Natural killer cell (primary cell): ENCODE data around the gene MMP10. TPM values are rescaled to one million over a fixed set of nuclear protein-coding genes. Genes with fewer than 3 reads are reported as not detected.

Experiments used
- ATAC-seq, 3 donors: fragments of 150-1000 bp in 2 of 3; fragments of 200-7000 bp in 1 of 3; cut with Tn5 transposase; 1 replicate in 1 of 3; 2 replicates in 2 of 3; pipeline ENCODE4 v1.10.0; 2021; ENCODE audit warnings: mild to moderate bottlenecking in 2 of 3, moderate library complexity in 2 of 3
- DNase-seq, 2 donors: peaks; one replicate each; pipeline versions ENCODE4 v3.0.0 to v3.0.0-alpha.2; 2013 to 2021; ENCODE audit warnings: mixed read lengths in 1 of 2
- H3K27ac ChIP-seq: one replicate; pipeline ENCODE4 v1.5.1; 2013; ENCODE audit warnings: mild to moderate bottlenecking, low read length
- H3K27me3 ChIP-seq: one replicate; pipeline ENCODE4 v1.6.1; 2013; ENCODE audit warnings: low read length; ENCODE audit not compliant: control insufficient read depth, insufficient read depth
- H3K36me3 ChIP-seq: one replicate; pipeline ENCODE4 v1.6.1; 2013; ENCODE audit warnings: low read length; ENCODE audit not compliant: control insufficient read depth, insufficient read depth
- H3K4me1 ChIP-seq: one replicate; pipeline ENCODE4 v1.6.1; 2013; ENCODE audit warnings: low read length; ENCODE audit not compliant: control insufficient read depth, insufficient read depth
- H3K4me3 ChIP-seq: one replicate; pipeline ENCODE4 v1.5.1; 2013; ENCODE audit warnings: low read length
- H3K9me3 ChIP-seq: one replicate; pipeline ENCODE4 v1.6.1; 2013; ENCODE audit warnings: low read length; ENCODE audit not compliant: control insufficient read depth, insufficient read depth
- H3K27ac Mint-ChIP-seq, 2 donors: one replicate each; pipeline ENCODE4 v1.8.0; 2022; ENCODE audit warnings: mild to moderate bottlenecking in 2 of 2, mixed read lengths in 2 of 2, moderate library complexity in 1 of 2
- H3K27me3 Mint-ChIP-seq, 2 donors: one replicate each; pipeline ENCODE4 v1.8.0; 2022; ENCODE audit warnings: low read depth in 2 of 2, mixed read lengths in 2 of 2
- H3K36me3 Mint-ChIP-seq: one replicate; pipeline ENCODE4 v1.8.0; 2022; ENCODE audit warnings: mixed read lengths
- H3K4me1 Mint-ChIP-seq, 2 donors: one replicate each; pipeline ENCODE4 v1.8.0; 2022; ENCODE audit warnings: mixed read lengths in 2 of 2
- H3K4me3 Mint-ChIP-seq: one replicate; pipeline ENCODE4 v1.8.0; 2022; ENCODE audit warnings: mild to moderate bottlenecking, moderate library complexity, mixed read lengths
- H3K9me3 Mint-ChIP-seq, 2 donors: one replicate each; pipeline ENCODE4 v1.8.0; 2022; ENCODE audit warnings: mixed read lengths in 2 of 2
- WGBS: methylation state at CpG from one replicate; pipeline ENCODE4 v1.1.7; 2013; ENCODE audit warnings: missing lambda C conversion rate; ENCODE audit not compliant: insufficient coverage; 5-methylcytosine and 5-hydroxymethylcytosine counted together
- intact Hi-C: fragments of 100-400 bp; cut with micrococcal nuclease; formaldehyde crosslinking; loops from one replicate; pipeline ENCODE4 v1.14.2; 2022
- total RNA-seq, 4 donors: library from RNA; stranded (reverse); fragments of 120-200 nt in 1 of 4; gene quantifications; one replicate each; pipeline versions ENCODE4 v1.2.3 to v1.2.4, GENCODE V29; 2013 to 2022
- TF ChIP-seq, protein P1 (sequence below): fragments of 200-600 bp; IDR thresholded peaks from one replicate; pipeline ENCODE4 v1.8.0; 2022; ENCODE audit warnings: antibody characterized with exemption

Gene MMP10
- total RNA-seq, 3 donors from 2014 or later (not counting 1 experiment from before 2014, with no cell fraction given): not detected

DNA sequence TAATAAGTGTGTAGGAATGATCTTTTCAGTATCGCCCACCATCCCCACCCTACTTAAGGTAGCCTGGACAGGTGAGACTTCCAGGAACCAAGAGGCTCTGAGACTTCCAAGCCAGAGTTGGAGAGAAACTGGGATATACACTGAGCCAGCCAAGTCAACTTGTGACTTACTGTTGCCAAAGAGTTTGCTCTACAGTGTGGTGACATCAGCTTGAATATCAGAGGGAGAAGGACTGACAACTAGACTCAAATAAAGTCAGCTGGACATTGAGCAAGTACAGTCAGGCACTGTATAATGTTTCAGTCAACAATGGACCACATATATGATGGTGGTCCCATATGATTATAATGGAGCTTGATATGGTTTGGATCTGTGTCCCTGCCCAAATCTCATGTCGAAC lies 1.2 kb upstream of the MMP10 start:
- Histone ChIP-seq H3K36me3 (no peaks in the 10 kb centered on the region), H3K27me3 (peaks cover 2% of the 10 kb centered on the region), H3K4me3 (no peak overlapping the region), H3K4me1 (no peaks in the 10 kb centered on the region), H3K9me3 (no peaks in the 10 kb centered on the region), H3K27ac (no peak overlapping the region)
- H3K4me1 Mint-ChIP-seq: no peaks in the 10 kb centered on the region
- H3K36me3 Mint-ChIP-seq: no peaks in the 10 kb centered on the region
- TF ChIP-seq, protein P1, sequence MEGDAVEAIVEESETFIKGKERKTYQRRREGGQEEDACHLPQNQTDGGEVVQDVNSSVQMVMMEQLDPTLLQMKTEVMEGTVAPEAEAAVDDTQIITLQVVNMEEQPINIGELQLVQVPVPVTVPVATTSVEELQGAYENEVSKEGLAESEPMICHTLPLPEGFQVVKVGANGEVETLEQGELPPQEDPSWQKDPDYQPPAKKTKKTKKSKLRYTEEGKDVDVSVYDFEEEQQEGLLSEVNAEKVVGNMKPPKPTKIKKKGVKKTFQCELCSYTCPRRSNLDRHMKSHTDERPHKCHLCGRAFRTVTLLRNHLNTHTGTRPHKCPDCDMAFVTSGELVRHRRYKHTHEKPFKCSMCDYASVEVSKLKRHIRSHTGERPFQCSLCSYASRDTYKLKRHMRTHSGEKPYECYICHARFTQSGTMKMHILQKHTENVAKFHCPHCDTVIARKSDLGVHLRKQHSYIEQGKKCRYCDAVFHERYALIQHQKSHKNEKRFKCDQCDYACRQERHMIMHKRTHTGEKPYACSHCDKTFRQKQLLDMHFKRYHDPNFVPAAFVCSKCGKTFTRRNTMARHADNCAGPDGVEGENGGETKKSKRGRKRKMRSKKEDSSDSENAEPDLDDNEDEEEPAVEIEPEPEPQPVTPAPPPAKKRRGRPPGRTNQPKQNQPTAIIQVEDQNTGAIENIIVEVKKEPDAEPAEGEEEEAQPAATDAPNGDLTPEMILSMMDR: no peak
- intact Hi-C loops: no loop called here
- ATAC-seq (no peak), DNase-seq (no peak)
- peaks cover 2 to 3% of the 10 kb centered on the region in 2 donors for H3K9me3 Mint-ChIP-seq
- 94% methylated on average over 1 of the region's 2 CpGs for WGBS
- H3K4me3 Mint-ChIP-seq: no peak overlapping the region
- H3K27me3 Mint-ChIP-seq: no peaks in the 10 kb centered on the region
- H3K27ac Mint-ChIP-seq: no peak overlapping the region

DNA sequence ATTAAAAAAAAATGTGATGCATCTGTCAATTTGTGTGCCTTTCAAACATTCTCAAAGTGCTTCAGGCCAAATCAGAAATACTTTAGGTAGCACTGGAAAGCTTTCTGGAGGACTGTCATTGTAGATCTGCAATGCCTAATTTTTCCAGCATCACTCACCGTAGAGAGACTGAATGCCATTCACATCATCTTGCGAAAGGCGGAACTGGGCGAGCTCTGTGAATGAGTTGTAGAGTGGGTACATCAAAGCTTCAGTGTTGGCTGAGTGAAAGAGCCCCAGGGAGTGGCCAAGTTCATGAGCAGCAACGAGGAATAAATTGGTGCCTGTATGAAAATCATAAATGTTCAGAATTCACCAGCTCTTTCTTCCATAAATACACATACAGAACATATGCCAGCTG lies 4.0 kb downstream of the MMP10 start:
- Histone ChIP-seq H3K4me1 (no peaks in the 10 kb centered on the region), H3K27ac (no peak overlapping the region), H3K9me3 (no peaks in the 10 kb centered on the region), H3K27me3 (peaks cover 2% of the 10 kb centered on the region), H3K36me3 (no peaks in the 10 kb centered on the region), H3K4me3 (no peak overlapping the region)
- H3K36me3 Mint-ChIP-seq: no peaks in the 10 kb centered on the region
- DNase-seq (no peak), ATAC-seq (no peak)
- no peaks in the 10 kb centered on the region for H3K4me1 Mint-ChIP-seq
- H3K4me3 Mint-ChIP-seq: no peak overlapping the region
- intact Hi-C loops: no loop called here
- TF ChIP-seq, protein P1: no peak
- H3K27ac Mint-ChIP-seq: no peak overlapping the region
- peaks cover 5 to 8% of the 10 kb centered on the region in 2 donors for H3K27me3 Mint-ChIP-seq
- 92% methylated on average over 5 of the region's 5 CpGs for WGBS
- no peaks in the 10 kb centered on the region for H3K9me3 Mint-ChIP-seq

- Mint-ChIP-seq H3K27me3 (peaks cover 7 to 19% of the 10 kb centered on the region in 2 donors), H3K9me3 (no peaks in the 10 kb centered on the region), H3K27ac (no peak overlapping the region), H3K36me3 (no peaks in the 10 kb centered on the region), H3K4me1 (no peaks in the 10 kb centered on the region), H3K4me3 (no peak overlapping the region)
- Histone ChIP-seq H3K9me3 (no peaks in the 10 kb centered on the region), H3K27me3 (peaks cover 2% of the 10 kb centered on the region), H3K4me1 (no peaks in the 10 kb centered on the region), H3K27ac (no peak overlapping the region), H3K36me3 (no peaks in the 10 kb centered on the region), H3K4me3 (no peak overlapping the region)
- WGBS: 90% methylated on average over 4 of the region's 4 CpGs
- TF ChIP-seq, protein P1: no peak
- DNase-seq (no peak), ATAC-seq (no peak)
- intact Hi-C loops: no loop called here
Observed at GRCh38 chr11:102773386-102773785, 7.0 kb downstream of the MMP10 start.

DNA sequence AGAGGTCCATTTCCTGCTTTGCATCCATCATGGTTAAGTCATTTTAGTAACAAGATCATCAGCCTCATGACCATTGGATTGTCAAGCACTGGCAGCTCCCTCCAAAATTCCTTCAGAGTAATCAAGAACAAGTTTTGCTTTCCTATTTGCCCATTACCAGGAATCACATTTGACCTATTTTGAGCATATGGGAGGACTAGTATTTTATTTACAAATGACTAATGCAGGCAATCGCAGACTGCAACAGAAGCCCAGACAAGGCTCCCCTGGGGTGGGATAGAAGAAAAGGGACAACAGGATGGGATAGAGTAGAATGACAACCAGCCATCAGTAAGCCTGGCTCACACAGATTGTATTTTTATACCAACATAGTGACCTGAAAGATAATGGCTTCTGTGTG lies 9.1 kb downstream of the MMP10 start:
- intact Hi-C loops: no loop called here
- 100% methylated on average over 1 of the region's 1 CpG for WGBS
- Mint-ChIP-seq H3K9me3 (no peaks in the 10 kb centered on the region), H3K36me3 (no peaks in the 10 kb centered on the region), H3K27ac (no peak overlapping the region), H3K4me1 (no peaks in the 10 kb centered on the region), H3K27me3 (peaks cover 7 to 19% of the 10 kb centered on the region in 2 donors), H3K4me3 (no peak overlapping the region)
- DNase-seq: no peak
- H3K4me1 ChIP-seq: no peaks in the 10 kb centered on the region
- H3K36me3 ChIP-seq: no peaks in the 10 kb centered on the region
- TF ChIP-seq, protein P1: no peak
- H3K4me3 ChIP-seq: no peak overlapping the region
- H3K27me3 ChIP-seq: no peaks in the 10 kb centered on the region
- no peaks in the 10 kb centered on the region for H3K9me3 ChIP-seq
- no peak for ATAC-seq
- H3K27ac ChIP-seq: no peak overlapping the region
